Spleen (tissue), 11 donors: ENCODE data around the gene SRRT. TPM values are rescaled to one million over a fixed set of nuclear protein-coding genes. Genes with fewer than 3 reads are reported as not detected.

Source experiments
- DNase-seq: peaks from one replicate; pipeline ENCODE4 v3.0.0-alpha.2; 2020
- H3K27ac ChIP-seq, 8 donors: fragments of 200-600 bp; sonication (generic) in 7 of 8; 1 replicate in 4 of 8; 2 replicates in 4 of 8; pipeline versions ENCODE4 v1.5.0 to v1.8.0; 2016 to 2021; ENCODE audit warnings: inconsistent platforms in 4 of 8, mild to moderate bottlenecking in 4 of 8, moderate library complexity in 1 of 8
- H3K27me3 ChIP-seq, 7 donors: fragments of 200-600 bp; sonication (generic) in 6 of 7; replicated peaks in 1 of 7; 1 replicate in 4 of 7; 2 replicates in 3 of 7; pipeline versions ENCODE4 v1.5.0 to v1.8.0; 2016 to 2021; ENCODE audit warnings: inconsistent platforms in 3 of 7, mild to moderate bottlenecking in 1 of 7
- H3K36me3 ChIP-seq, 6 donors: fragments of 200-600 bp; sonication (generic) in 5 of 6; 1 replicate in 4 of 6; 2 replicates in 2 of 6; pipeline versions ENCODE4 v1.5.0 to v1.8.0; 2016 to 2021; ENCODE audit warnings: inconsistent platforms in 2 of 6
- H3K4me1 ChIP-seq, 6 donors: fragments of 200-600 bp; sonication (generic) in 5 of 6; 1 replicate in 3 of 6; 2 replicates in 3 of 6; pipeline versions ENCODE4 v1.5.0 to v1.8.0; 2016 to 2021; ENCODE audit warnings: inconsistent platforms in 3 of 6
- H3K4me3 ChIP-seq, 8 donors: fragments of 200-600 bp; sonication (generic) in 7 of 8; 1 replicate in 4 of 8; 2 replicates in 4 of 8; pipeline versions ENCODE4 v1.5.0 to v1.8.0; 2016 to 2021; ENCODE audit warnings: inconsistent platforms in 4 of 8, mild to moderate bottlenecking in 4 of 8, moderate library complexity in 2 of 8
- H3K9me3 ChIP-seq, 8 donors: fragments of 200-600 bp; sonication (generic) in 7 of 8; 1 replicate in 4 of 8; 2 replicates in 4 of 8; pipeline versions ENCODE4 v1.5.0 to v1.8.0; 2016 to 2021; ENCODE audit warnings: inconsistent platforms in 4 of 8
- POLR2A ChIP-seq, 3 donors: fragments of 450-650 bp; IDR thresholded peaks; one replicate each; pipeline ENCODE4 v1.5.1; 2017; ENCODE audit warnings: antibody characterized with exemption in 3 of 3, mild to moderate bottlenecking in 1 of 3
- POLR2AphosphoS5 ChIP-seq, 3 donors: sonication (generic); formaldehyde crosslinking; IDR thresholded peaks; one replicate each; pipeline ENCODE4 v1.5.1; 2017; ENCODE audit warnings: antibody characterized with exemption in 3 of 3
- WGBS, 5 donors: extraction: QIAGEN DNeasy Blood & Tissue Kit in 3 of 5; methylation state at CpG; one replicate each; pipeline versions ENCODE4 v1.1.5 to v1.1.7; 2013 to 2018; 5-methylcytosine and 5-hydroxymethylcytosine counted together
- intact Hi-C: fragments of 100-400 bp; cut with DNase I; formaldehyde crosslinking; loops from one replicate; pipeline ENCODE4 v1.15.0; 2023; ENCODE audit warnings: low total_unique reads
- polyA plus RNA-seq, 3 donors: library from polyadenylated mRNA; stranded (reverse); fragments of 200-250 nt; gene quantifications; one replicate each; pipeline ENCODE4 v1.2.1, GENCODE V29; 2013
- total RNA-seq, 7 donors: library from RNA; depleted of rRNA in 3 of 7; stranded (reverse); fragments of >200 nt in 3 of 7; fragmentation: NEBNext Ultra II Directional in 4 of 7; extraction: Animal tissue kit (Norgen Biotek cat#: 25700) in 4 of 7; gene quantifications; one replicate each; pipeline versions ENCODE4 v1.1.0 to v1.2.1, GENCODE V29; 2016 to 2021
- TF ChIP-seq, protein P1 (sequence below), 11 experiments: fragments of 200-600 bp in 7 of 11; fragments of 450-650 bp in 4 of 11; sonication (generic) in 4 of 11; IDR thresholded peaks in 8 of 11; conservative IDR thresholded peaks in 3 of 11; 1 replicate in 7 of 11; 2 replicates in 4 of 11; pipeline versions ENCODE4 v1.4.0 to v1.8.0; 2016 to 2021; ENCODE audit warnings: antibody characterized with exemption in 11 of 11, inconsistent platforms in 4 of 11, mild to moderate bottlenecking in 1 of 11
- donor health status: healthy with polysubstance abuse.
- donor health status: DM: no; HTN: no; CAD: no; lungs with moderate emphysema.
- donor health status: DM: no; HTN: no; CAD: no.
- donor health status: Bipolar disorder and iron deficiency.
- donor health status: healthy.
- donor health status: DM: no; HTN: no; CAD: no.
- donor health status: DM: yes; HTN: yes; CAD: no.

Gene SRRT
- total and polyA plus RNA-seq, 10 donors, result 54.7 to 160 (median 98.5) TPM

DNA sequence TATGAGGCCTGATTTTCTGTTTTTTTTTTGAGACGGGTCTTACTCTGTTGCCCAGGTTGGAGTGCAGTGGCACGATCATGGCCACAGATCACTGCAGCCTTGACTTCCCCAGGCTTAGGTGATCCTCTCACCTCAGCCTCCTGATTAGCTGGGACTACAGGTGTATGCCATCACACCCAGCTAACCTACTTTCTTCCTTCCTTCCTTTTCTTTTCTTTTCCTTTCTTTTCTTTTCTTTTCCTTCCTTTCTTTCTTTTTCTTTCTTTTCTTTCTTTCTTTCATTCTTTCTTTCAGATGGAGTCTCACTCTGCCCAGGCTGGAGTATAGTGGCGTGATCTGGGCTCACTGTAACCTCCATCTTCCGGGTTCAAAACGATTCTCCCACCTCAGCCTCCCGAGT lies 3.8 kb downstream of the SRRT start:
- intact Hi-C loops, result no loop called here
- Histone ChIP-seq H3K4me1 (peaks cover 23 to 73% (median 59%) of the 10 kb centered on the region in 6 donors), H3K27me3 (no peaks in the 10 kb centered on the region), H3K4me3 (no peak overlapping the region), H3K9me3 (no peaks in the 10 kb centered on the region), H3K27ac (no peak overlapping the region), H3K36me3 (peaks cover 8 to 76% (median 37%) of the 10 kb centered on the region in 6 donors)
- TF ChIP-seq, protein P1, sequence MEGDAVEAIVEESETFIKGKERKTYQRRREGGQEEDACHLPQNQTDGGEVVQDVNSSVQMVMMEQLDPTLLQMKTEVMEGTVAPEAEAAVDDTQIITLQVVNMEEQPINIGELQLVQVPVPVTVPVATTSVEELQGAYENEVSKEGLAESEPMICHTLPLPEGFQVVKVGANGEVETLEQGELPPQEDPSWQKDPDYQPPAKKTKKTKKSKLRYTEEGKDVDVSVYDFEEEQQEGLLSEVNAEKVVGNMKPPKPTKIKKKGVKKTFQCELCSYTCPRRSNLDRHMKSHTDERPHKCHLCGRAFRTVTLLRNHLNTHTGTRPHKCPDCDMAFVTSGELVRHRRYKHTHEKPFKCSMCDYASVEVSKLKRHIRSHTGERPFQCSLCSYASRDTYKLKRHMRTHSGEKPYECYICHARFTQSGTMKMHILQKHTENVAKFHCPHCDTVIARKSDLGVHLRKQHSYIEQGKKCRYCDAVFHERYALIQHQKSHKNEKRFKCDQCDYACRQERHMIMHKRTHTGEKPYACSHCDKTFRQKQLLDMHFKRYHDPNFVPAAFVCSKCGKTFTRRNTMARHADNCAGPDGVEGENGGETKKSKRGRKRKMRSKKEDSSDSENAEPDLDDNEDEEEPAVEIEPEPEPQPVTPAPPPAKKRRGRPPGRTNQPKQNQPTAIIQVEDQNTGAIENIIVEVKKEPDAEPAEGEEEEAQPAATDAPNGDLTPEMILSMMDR (IDR thresholded peaks at IDR 0.05 in 8 of 11, conservative IDR thresholded peaks at IDR 0.05 in 3 of 11), result no peak
- TF ChIP-seq POLR2AphosphoS5 (IDR thresholded peaks at IDR 0.05), result no peak
- TF ChIP-seq POLR2A (IDR thresholded peaks at IDR 0.05), result no peak
- DNase-seq, result no peak
- 77 to 91% (median 87%) methylated on average over 6 of the region's 6 CpGs for WGBS, 5 donors

GRCh38 chr7:100879685-100880261 lies 4.9 kb downstream of the SRRT start:
- Histone ChIP-seq H3K9me3 (no peaks in the 10 kb centered on the region), H3K4me1 (peaks cover 19 to 65% (median 49%) of the 10 kb centered on the region in 6 donors), H3K27ac (no peak overlapping the region), H3K4me3 (no peak overlapping the region), H3K27me3 (no peaks in the 10 kb centered on the region), H3K36me3 (peaks cover 8 to 87% (median 48%) of the 10 kb centered on the region in 6 donors)
- WGBS, 5 donors, result 78 to 91% (median 85%) methylated on average over 11 of the region's 11 CpGs
- TF ChIP-seq POLR2A (IDR thresholded peaks at IDR 0.05) (no peak), POLR2AphosphoS5 (IDR thresholded peaks at IDR 0.05) (no peak)
- TF ChIP-seq, protein P1 (IDR thresholded peaks at IDR 0.05 in 8 of 11, conservative IDR thresholded peaks at IDR 0.05 in 3 of 11), result no peak
- intact Hi-C loops, result no loop called here
- no peak for DNase-seq

GRCh38 chr7:100880645-100881044 lies 5.7 kb downstream of the SRRT start:
- WGBS, 5 donors, result 88 to 96% (median 91%) methylated on average over 7 of the region's 7 CpGs
- intact Hi-C loops, result no loop called here

GRCh38 chr7:100881136-100881535 lies 6.2 kb downstream of the SRRT start:
- intact Hi-C loops, result no loop called here
- H3K36me3 ChIP-seq, result peaks cover 8 to 100% (median 62%) of the 10 kb centered on the region in 6 donors
- peak in 1 of 3 donors; percentile 20 for TF ChIP-seq POLR2AphosphoS5 (IDR thresholded peaks at IDR 0.05)
- TF ChIP-seq, protein P1 (IDR thresholded peaks at IDR 0.05 in 8 of 11, conservative IDR thresholded peaks at IDR 0.05 in 3 of 11), result no peak
- no peak for TF ChIP-seq POLR2A (IDR thresholded peaks at IDR 0.05)
- no peak overlapping the region for H3K27ac ChIP-seq
- no peaks in the 10 kb centered on the region for H3K9me3 ChIP-seq
- H3K27me3 ChIP-seq, result no peaks in the 10 kb centered on the region
- no peak for DNase-seq
- 93 to 98% (median 95%) methylated on average over 20 of the region's 20 CpGs for WGBS, 5 donors
- H3K4me1 ChIP-seq, result peaks cover 14 to 70% (median 46%) of the 10 kb centered on the region in 6 donors
- H3K4me3 ChIP-seq, result no peak overlapping the region

More at GRCh38 chr7:100880645-100881044, 5.7 kb downstream of the SRRT start:
- Histone ChIP-seq H3K27me3 (no peaks in the 10 kb centered on the region), H3K27ac (no peak overlapping the region), H3K9me3 (no peaks in the 10 kb centered on the region), H3K4me3 (no peak overlapping the region), H3K4me1 (peaks cover 19 to 70% (median 50%) of the 10 kb centered on the region in 6 donors), H3K36me3 (peaks cover 8 to 95% (median 57%) of the 10 kb centered on the region in 6 donors)
- DNase-seq, result no peak
- TF ChIP-seq POLR2A (IDR thresholded peaks at IDR 0.05), result no peak
- TF ChIP-seq, protein P1 (IDR thresholded peaks at IDR 0.05 in 8 of 11, conservative IDR thresholded peaks at IDR 0.05 in 3 of 11), result no peak
- TF ChIP-seq POLR2AphosphoS5 (IDR thresholded peaks at IDR 0.05), result no peak
